ENCODE data around the gene NINJ2.

NINJ2 gene

DNA sequence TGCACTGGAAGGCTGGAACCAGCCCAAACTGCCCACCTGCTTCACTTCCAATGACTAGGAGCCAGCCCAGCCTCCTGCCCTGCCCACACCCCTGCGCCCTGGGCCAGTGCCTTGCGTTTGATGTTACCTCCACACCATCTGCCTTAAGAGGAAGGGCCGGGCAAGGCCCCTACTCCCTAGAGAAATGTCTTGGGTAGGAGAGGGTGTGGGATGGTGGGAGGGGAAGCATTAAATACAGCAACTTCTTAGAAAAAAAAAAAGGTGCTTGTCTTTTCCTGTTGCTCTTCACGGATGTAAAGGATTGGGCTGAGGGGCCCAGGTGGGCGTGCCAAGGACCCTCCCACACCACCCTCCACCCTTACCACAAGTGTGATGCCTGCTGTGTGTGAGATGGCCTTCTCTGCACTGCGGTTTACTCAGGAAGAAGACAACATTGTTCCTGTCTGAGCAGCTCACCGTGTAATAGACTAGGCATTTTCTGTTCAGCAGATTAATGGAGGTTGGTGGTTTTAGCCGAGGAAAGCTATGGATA lies 99.9 kb downstream of the NINJ2 start:
- no peaks in the 10 kb centered on the region for H3K9me3 ChIP-seq (ENCODE audit: control insufficient read depth, low read length)
- no peak overlapping the region for H3K27ac ChIP-seq
- H3K27me3 ChIP-seq (ENCODE audit: control insufficient read depth, insufficient read depth, low read length): no peaks in the 10 kb centered on the region
- no peak overlapping the region for H3K4me2 ChIP-seq (ENCODE audit: low read length)
- no peak overlapping the region for H3K9ac ChIP-seq
- TF ChIP-seq CTCF (IDR thresholded peaks at IDR 0.05): no peak
- H3K4me3 ChIP-seq (ENCODE audit: low read depth, low read length): no peak overlapping the region
- no peak overlapping the region for H2AFZ ChIP-seq
- H3K79me2 ChIP-seq: no peaks in the 10 kb centered on the region
- no peaks in the 10 kb centered on the region for H3K36me3 ChIP-seq (ENCODE audit: control insufficient read depth, insufficient read depth, low read length)
- H3K4me1 ChIP-seq: no peaks in the 10 kb centered on the region

DNA sequence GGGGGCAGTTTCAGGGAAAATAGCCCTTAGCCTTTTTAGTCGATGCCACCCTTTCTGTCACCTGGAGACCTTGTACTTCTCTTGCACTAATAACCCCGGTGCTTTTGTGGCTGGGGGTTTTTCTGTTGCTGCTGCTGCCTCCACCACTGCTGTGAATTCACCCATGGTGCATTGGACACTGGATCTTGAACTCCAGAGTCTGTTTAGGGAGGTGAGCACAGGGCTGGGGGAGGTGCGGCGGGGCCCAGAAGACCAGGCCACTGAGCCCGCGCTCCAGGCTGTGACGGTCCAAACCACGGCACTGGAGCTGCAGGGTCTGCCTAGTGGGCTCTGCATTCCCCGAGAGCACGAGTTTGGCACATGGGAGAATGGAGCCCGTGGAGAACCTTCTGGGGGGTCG lies 100.6 kb downstream of the NINJ2 start:
- no peaks in the 10 kb centered on the region for H3K36me3 ChIP-seq (ENCODE audit: control insufficient read depth, insufficient read depth, low read length)
- no peaks in the 10 kb centered on the region for H3K9me3 ChIP-seq (ENCODE audit: control insufficient read depth, low read length)
- H3K27me3 ChIP-seq (ENCODE audit: control insufficient read depth, insufficient read depth, low read length): no peaks in the 10 kb centered on the region
- TF ChIP-seq CTCF (IDR thresholded peaks at IDR 0.05): no peak
- H3K4me2 ChIP-seq (ENCODE audit: low read length): no peak overlapping the region
- no peak overlapping the region for H3K9ac ChIP-seq
- H3K27ac ChIP-seq: no peak overlapping the region
- no peaks in the 10 kb centered on the region for H3K4me1 ChIP-seq
- H2AFZ ChIP-seq: no peak overlapping the region
- H3K4me3 ChIP-seq (ENCODE audit: low read depth, low read length): no peak overlapping the region
- H3K79me2 ChIP-seq: no peaks in the 10 kb centered on the region

- no peak overlapping the region for H3K9ac ChIP-seq
- H3K27ac ChIP-seq: no peak overlapping the region
- H3K4me3 ChIP-seq (ENCODE audit: low read depth, low read length): no peak overlapping the region
Observed at GRCh38 chr12:561908-562593, 101.2 kb downstream of the NINJ2 start.

DNA sequence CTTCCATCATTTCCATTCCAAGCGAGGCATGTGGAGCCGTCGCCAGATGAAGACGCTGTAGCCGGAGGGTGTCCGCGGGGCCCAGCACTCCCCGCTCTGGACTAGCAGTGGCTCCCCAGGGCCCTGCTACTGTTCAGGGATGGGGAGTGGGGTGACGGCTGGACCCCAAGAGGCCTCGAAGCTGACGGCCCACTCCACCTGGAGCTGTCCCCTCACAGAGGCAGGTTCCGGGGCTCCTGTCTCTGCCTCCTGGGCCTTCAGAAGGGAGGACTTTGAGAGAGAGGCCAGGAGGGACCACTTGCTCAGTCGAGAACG lies 101.9 kb downstream of the NINJ2 start:
- Histone ChIP-seq H3K79me2 (no peaks in the 10 kb centered on the region), H3K36me3 (ENCODE audit: control insufficient read depth, insufficient read depth, low read length) (no peaks in the 10 kb centered on the region), H2AFZ (no peak overlapping the region), H3K9me3 (ENCODE audit: control insufficient read depth, low read length) (no peaks in the 10 kb centered on the region), H3K4me2 (ENCODE audit: low read length) (no peak overlapping the region), H3K27ac (no peak overlapping the region), H3K27me3 (ENCODE audit: control insufficient read depth, insufficient read depth, low read length) (no peaks in the 10 kb centered on the region), H3K4me1 (no peaks in the 10 kb centered on the region), H3K4me3 (ENCODE audit: low read depth, low read length) (no peak overlapping the region), H3K9ac (no peak overlapping the region)
- TF ChIP-seq CTCF (IDR thresholded peaks at IDR 0.05): no peak

More at GRCh38 chr12:561908-562593, 101.2 kb downstream of the NINJ2 start:
- no peaks in the 10 kb centered on the region for H3K36me3 ChIP-seq (ENCODE audit: control insufficient read depth, insufficient read depth, low read length)
- H3K4me2 ChIP-seq (ENCODE audit: low read length): no peak overlapping the region
- no peak for TF ChIP-seq CTCF (IDR thresholded peaks at IDR 0.05)
- H3K27me3 ChIP-seq (ENCODE audit: control insufficient read depth, insufficient read depth, low read length): no peaks in the 10 kb centered on the region
- H2AFZ ChIP-seq: no peak overlapping the region
- no peaks in the 10 kb centered on the region for H3K9me3 ChIP-seq (ENCODE audit: control insufficient read depth, low read length)
- H3K79me2 ChIP-seq: no peaks in the 10 kb centered on the region
- H3K4me1 ChIP-seq: no peaks in the 10 kb centered on the region
